ENCODE measurements around the gene GRK6. TPM values are rescaled to one million over a fixed set of nuclear protein-coding genes. Genes with fewer than 3 reads are reported as not detected.

Gene GRK6
- polyA plus RNA-seq, 1 donor from 2014 or later = 22.6 TPM

DNA sequence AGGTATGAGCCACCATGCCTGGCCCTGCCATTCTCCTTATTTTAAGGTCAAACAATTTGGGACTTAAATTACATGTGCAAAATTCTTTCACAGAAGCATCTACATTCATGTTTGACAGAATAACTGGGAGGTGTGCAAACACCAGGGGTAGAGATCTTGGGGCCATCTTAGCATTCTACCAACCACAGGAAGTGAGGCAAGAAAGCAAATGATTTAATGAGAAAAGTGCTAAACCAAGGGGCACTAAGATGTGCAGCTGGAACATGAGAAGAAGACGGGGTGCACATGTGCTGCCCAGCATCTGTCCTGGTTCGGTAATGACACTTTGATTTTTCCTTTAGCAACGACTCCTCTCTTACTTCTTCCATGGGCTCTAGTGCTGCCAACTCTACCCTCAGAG, 15.9 kb upstream of the GRK6 start:
- no peak overlapping the region for H3K9ac ChIP-seq (ENCODE audit: low read length)
- no peak overlapping the region for H3K27ac ChIP-seq (ENCODE audit: low read length)
- H3K27me3 ChIP-seq (ENCODE audit: insufficient read depth, low read depth, low read length) = no peaks in the 10 kb centered on the region
- H3K9me3 ChIP-seq (ENCODE audit: low read length) = no peaks in the 10 kb centered on the region
- H3K9me2 ChIP-seq (ENCODE audit: insufficient read depth, low read length) = no peaks in the 10 kb centered on the region
- no peak overlapping the region for H2AFZ ChIP-seq (ENCODE audit: low read depth, low read length)
- no peaks in the 10 kb centered on the region for H4K20me1 ChIP-seq (ENCODE audit: insufficient read depth)
- no peaks in the 10 kb centered on the region for H3K79me2 ChIP-seq (replicated peaks; ENCODE audit: insufficient read depth, low read length)
- no peak overlapping the region for H3K4me2 ChIP-seq (ENCODE audit: low read length)
- no peaks in the 10 kb centered on the region for H3K36me3 ChIP-seq (ENCODE audit: insufficient read depth, low read length)
- no peak overlapping the region for H3K4me3 ChIP-seq (ENCODE audit: low read length)
- H3F3A ChIP-seq (ENCODE audit: insufficient read depth, low read length, poor library complexity, severe bottlenecking) = no peaks in the 10 kb centered on the region
- TF ChIP-seq EP300 (conservative IDR thresholded peaks at IDR 0.05; ENCODE audit: poor library complexity, severe bottlenecking) (no peak), RAD21 (conservative IDR thresholded peaks at IDR 0.05) (no peak), TAF1 (IDR thresholded peaks at IDR 0.05; ENCODE audit: low read depth) (no peak), EZH2 (IDR thresholded peaks at IDR 0.05; ENCODE audit: borderline replicate concordance, insufficient read depth, low read length, poor library complexity, severe bottlenecking) (no peak), POLR2AphosphoS5 (IDR thresholded peaks at IDR 0.05) (no peak), SMC3 (conservative IDR thresholded peaks at IDR 0.05; ENCODE audit: poor library complexity) (no peak), MXI1 (conservative IDR thresholded peaks at IDR 0.05; ENCODE audit: poor library complexity, severe bottlenecking) (no peak)
- TF ChIP-seq, protein P1, sequence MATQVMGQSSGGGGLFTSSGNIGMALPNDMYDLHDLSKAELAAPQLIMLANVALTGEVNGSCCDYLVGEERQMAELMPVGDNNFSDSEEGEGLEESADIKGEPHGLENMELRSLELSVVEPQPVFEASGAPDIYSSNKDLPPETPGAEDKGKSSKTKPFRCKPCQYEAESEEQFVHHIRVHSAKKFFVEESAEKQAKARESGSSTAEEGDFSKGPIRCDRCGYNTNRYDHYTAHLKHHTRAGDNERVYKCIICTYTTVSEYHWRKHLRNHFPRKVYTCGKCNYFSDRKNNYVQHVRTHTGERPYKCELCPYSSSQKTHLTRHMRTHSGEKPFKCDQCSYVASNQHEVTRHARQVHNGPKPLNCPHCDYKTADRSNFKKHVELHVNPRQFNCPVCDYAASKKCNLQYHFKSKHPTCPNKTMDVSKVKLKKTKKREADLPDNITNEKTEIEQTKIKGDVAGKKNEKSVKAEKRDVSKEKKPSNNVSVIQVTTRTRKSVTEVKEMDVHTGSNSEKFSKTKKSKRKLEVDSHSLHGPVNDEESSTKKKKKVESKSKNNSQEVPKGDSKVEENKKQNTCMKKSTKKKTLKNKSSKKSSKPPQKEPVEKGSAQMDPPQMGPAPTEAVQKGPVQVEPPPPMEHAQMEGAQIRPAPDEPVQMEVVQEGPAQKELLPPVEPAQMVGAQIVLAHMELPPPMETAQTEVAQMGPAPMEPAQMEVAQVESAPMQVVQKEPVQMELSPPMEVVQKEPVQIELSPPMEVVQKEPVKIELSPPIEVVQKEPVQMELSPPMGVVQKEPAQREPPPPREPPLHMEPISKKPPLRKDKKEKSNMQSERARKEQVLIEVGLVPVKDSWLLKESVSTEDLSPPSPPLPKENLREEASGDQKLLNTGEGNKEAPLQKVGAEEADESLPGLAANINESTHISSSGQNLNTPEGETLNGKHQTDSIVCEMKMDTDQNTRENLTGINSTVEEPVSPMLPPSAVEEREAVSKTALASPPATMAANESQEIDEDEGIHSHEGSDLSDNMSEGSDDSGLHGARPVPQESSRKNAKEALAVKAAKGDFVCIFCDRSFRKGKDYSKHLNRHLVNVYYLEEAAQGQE (IDR thresholded peaks at IDR 0.05; ENCODE audit: borderline replicate concordance) = no peak
- TF ChIP-seq, protein P2, sequence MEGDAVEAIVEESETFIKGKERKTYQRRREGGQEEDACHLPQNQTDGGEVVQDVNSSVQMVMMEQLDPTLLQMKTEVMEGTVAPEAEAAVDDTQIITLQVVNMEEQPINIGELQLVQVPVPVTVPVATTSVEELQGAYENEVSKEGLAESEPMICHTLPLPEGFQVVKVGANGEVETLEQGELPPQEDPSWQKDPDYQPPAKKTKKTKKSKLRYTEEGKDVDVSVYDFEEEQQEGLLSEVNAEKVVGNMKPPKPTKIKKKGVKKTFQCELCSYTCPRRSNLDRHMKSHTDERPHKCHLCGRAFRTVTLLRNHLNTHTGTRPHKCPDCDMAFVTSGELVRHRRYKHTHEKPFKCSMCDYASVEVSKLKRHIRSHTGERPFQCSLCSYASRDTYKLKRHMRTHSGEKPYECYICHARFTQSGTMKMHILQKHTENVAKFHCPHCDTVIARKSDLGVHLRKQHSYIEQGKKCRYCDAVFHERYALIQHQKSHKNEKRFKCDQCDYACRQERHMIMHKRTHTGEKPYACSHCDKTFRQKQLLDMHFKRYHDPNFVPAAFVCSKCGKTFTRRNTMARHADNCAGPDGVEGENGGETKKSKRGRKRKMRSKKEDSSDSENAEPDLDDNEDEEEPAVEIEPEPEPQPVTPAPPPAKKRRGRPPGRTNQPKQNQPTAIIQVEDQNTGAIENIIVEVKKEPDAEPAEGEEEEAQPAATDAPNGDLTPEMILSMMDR (IDR thresholded peaks at IDR 0.05; ENCODE audit: poor library complexity, severe bottlenecking) = no peak

GRCh38 chr5:177412603-177413233, 13.8 kb upstream of the GRK6 start:
- Histone ChIP-seq H3K36me3 (ENCODE audit: insufficient read depth, low read length) (no peaks in the 10 kb centered on the region), H3K9ac (ENCODE audit: low read length) (no peak overlapping the region), H3F3A (ENCODE audit: insufficient read depth, low read length, poor library complexity, severe bottlenecking) (no peaks in the 10 kb centered on the region), H3K9me3 (ENCODE audit: low read length) (no peaks in the 10 kb centered on the region), H3K4me3 (ENCODE audit: low read length) (no peak overlapping the region), H3K9me2 (ENCODE audit: insufficient read depth, low read length) (no peaks in the 10 kb centered on the region), H2AFZ (ENCODE audit: low read depth, low read length) (no peak overlapping the region), H3K27me3 (ENCODE audit: insufficient read depth, low read depth, low read length) (no peaks in the 10 kb centered on the region), H4K20me1 (ENCODE audit: insufficient read depth) (no peaks in the 10 kb centered on the region), H3K79me2 (replicated peaks; ENCODE audit: insufficient read depth, low read length) (no peaks in the 10 kb centered on the region), H3K27ac (ENCODE audit: low read length) (no peak overlapping the region), H3K4me2 (ENCODE audit: low read length) (no peak overlapping the region)
- no peak for TF ChIP-seq EZH2 (IDR thresholded peaks at IDR 0.05; ENCODE audit: borderline replicate concordance, insufficient read depth, low read length, poor library complexity, severe bottlenecking)
- TF ChIP-seq MXI1 (conservative IDR thresholded peaks at IDR 0.05; ENCODE audit: poor library complexity, severe bottlenecking) = no peak
- TF ChIP-seq RAD21 (conservative IDR thresholded peaks at IDR 0.05) = no peak
- TF ChIP-seq POLR2AphosphoS5 (IDR thresholded peaks at IDR 0.05) = no peak
- no peak for TF ChIP-seq TAF1 (IDR thresholded peaks at IDR 0.05; ENCODE audit: low read depth)
- TF ChIP-seq, protein P2 (IDR thresholded peaks at IDR 0.05; ENCODE audit: poor library complexity, severe bottlenecking) = no peak
- TF ChIP-seq, protein P1 (IDR thresholded peaks at IDR 0.05; ENCODE audit: borderline replicate concordance) = no peak
- no peak for TF ChIP-seq SMC3 (conservative IDR thresholded peaks at IDR 0.05; ENCODE audit: poor library complexity)
- TF ChIP-seq EP300 (conservative IDR thresholded peaks at IDR 0.05; ENCODE audit: poor library complexity, severe bottlenecking) = no peak

Data from neural cell (in vitro differentiated cells).